ENCODE results near the gene ADARB2.

- no peak for TF ChIP-seq POLR2A (IDR thresholded peaks at IDR 0.05)
- TF ChIP-seq, protein P1, sequence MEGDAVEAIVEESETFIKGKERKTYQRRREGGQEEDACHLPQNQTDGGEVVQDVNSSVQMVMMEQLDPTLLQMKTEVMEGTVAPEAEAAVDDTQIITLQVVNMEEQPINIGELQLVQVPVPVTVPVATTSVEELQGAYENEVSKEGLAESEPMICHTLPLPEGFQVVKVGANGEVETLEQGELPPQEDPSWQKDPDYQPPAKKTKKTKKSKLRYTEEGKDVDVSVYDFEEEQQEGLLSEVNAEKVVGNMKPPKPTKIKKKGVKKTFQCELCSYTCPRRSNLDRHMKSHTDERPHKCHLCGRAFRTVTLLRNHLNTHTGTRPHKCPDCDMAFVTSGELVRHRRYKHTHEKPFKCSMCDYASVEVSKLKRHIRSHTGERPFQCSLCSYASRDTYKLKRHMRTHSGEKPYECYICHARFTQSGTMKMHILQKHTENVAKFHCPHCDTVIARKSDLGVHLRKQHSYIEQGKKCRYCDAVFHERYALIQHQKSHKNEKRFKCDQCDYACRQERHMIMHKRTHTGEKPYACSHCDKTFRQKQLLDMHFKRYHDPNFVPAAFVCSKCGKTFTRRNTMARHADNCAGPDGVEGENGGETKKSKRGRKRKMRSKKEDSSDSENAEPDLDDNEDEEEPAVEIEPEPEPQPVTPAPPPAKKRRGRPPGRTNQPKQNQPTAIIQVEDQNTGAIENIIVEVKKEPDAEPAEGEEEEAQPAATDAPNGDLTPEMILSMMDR (IDR thresholded peaks at IDR 0.05) = no peak
These were observed 272.4 kb downstream of the ADARB2 start for GRCh38 chr10:1464881-1465417.

Data from testis (tissue), 2 donors.